PFSK-1 (cell line): ENCODE results near the gene CDCA7.

Experiments
- POLR2AphosphoS5 ChIP-seq: IDR thresholded peaks from 2 replicates; pipeline ENCODE4 v1.6.1; 2012; ENCODE audit warnings: low read depth, mild to moderate bottlenecking, control low read depth, low read length, moderate library complexity
- SIN3A ChIP-seq: IDR thresholded peaks from 2 replicates; pipeline ENCODE4 v1.6.1; 2012; ENCODE audit warnings: mild to moderate bottlenecking, low read length, moderate library complexity, borderline replicate concordance; ENCODE audit not compliant: insufficient read depth
- TAF1 ChIP-seq: IDR thresholded peaks from 2 replicates; pipeline ENCODE4 v1.6.1; 2012; ENCODE audit warnings: low read length, control low read depth, borderline replicate concordance; ENCODE audit not compliant: insufficient read depth
- TF ChIP-seq, protein P1 (sequence below), 2 experiments: IDR thresholded peaks; 2 replicates each; pipeline versions ENCODE4 v1.6.1 to v1.8.0; 2011 to 2012; ENCODE audit warnings: low read depth in 2 of 2, low read length in 2 of 2, control low read depth in 1 of 2, inconsistent platforms in 1 of 2, mild to moderate bottlenecking in 1 of 2, moderate library complexity in 1 of 2; ENCODE audit not compliant: insufficient read depth in 1 of 2

DNA sequence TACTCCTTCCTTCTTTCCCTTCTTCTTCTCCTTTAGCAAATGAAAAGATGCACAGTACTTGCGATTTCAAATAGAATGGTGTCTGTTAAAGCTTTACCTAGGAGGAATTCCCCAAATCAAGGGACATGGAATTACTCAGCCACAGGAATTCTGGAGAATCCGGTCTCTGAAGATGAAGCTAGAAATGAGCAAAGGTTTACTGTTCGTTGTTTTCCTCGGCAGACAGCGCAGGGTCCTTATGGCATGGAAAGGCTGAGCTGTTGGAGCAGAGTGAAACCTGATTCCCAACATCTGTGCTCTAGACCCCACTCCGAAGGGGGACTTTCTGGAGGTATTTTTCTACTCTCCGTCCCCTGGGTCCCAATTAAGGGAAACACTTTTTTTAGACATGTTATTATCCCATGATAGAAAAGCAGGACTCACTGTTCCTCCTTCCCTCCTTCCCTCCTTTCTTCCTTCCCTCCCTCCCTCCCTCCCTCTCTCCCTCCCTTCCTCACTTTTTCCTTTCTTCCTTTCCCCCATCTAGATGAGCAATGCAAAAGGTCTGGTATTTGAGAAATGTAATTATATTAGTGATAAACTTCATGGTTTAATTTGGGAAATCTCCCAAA lies 47.1 kb downstream of the CDCA7 start:
- TF ChIP-seq TAF1 (no peak), SIN3A (no peak), POLR2AphosphoS5 (no peak)
- TF ChIP-seq, protein P1, sequence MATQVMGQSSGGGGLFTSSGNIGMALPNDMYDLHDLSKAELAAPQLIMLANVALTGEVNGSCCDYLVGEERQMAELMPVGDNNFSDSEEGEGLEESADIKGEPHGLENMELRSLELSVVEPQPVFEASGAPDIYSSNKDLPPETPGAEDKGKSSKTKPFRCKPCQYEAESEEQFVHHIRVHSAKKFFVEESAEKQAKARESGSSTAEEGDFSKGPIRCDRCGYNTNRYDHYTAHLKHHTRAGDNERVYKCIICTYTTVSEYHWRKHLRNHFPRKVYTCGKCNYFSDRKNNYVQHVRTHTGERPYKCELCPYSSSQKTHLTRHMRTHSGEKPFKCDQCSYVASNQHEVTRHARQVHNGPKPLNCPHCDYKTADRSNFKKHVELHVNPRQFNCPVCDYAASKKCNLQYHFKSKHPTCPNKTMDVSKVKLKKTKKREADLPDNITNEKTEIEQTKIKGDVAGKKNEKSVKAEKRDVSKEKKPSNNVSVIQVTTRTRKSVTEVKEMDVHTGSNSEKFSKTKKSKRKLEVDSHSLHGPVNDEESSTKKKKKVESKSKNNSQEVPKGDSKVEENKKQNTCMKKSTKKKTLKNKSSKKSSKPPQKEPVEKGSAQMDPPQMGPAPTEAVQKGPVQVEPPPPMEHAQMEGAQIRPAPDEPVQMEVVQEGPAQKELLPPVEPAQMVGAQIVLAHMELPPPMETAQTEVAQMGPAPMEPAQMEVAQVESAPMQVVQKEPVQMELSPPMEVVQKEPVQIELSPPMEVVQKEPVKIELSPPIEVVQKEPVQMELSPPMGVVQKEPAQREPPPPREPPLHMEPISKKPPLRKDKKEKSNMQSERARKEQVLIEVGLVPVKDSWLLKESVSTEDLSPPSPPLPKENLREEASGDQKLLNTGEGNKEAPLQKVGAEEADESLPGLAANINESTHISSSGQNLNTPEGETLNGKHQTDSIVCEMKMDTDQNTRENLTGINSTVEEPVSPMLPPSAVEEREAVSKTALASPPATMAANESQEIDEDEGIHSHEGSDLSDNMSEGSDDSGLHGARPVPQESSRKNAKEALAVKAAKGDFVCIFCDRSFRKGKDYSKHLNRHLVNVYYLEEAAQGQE (IDR thresholded peaks at IDR 0.05; ENCODE audit: insufficient read depth in 1 of 2, low read depth in 2 of 2, low read length in 2 of 2) = no peak
